ENCODE measurements around the gene PHKG2. TPM values are rescaled to one million over a fixed set of nuclear protein-coding genes. Genes with fewer than 3 reads are reported as not detected.

PHKG2 gene
- total and polyA plus RNA-seq, 2 donors from 2014 or later, result 27.8 to 34.9 TPM

DNA sequence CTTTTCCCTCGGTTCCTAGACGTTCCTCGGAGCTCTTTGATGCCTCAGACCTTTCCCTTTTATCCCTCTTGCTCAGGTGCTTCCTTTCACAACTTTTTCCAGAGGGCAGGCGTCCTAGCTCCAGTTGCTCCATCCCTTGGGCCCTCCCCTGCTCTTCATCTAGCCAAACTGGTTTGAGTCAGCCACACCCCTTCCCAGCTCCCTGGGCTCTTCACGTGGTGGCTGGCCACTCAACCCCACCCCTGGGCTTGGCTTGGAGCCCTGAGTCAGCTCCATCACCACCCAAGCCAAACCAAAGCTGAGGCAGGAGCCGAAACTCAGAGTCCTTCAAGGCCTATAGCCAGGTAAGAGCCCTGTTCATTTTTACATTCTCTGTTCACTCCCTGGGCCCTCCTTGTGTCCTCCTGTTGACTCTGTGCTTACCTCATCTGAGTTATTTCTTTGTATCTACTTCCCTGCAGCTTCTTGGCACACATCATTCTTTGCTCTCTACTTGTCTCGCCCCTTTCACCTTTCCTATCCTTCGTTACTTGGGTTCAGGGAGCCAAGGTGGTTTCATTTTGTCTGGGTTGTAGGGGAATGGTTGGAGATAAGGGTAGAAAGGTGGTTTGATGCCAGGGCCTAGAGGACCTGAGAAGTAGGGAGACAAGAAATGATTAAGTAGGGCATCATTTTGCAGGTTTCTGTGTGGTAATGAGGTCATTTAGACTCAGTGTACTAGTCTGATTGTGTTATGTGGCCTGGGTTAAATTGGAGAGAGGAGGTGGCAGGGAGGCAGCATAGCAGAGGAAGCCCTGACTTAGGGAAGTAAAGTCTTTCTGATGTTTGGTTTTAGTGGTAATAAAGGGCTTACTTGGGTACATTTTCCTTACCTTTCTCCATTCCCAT is 7.6 kb upstream of the PHKG2 start:
- FAIRE-seq, result no peak
- TF ChIP-seq, protein P1, sequence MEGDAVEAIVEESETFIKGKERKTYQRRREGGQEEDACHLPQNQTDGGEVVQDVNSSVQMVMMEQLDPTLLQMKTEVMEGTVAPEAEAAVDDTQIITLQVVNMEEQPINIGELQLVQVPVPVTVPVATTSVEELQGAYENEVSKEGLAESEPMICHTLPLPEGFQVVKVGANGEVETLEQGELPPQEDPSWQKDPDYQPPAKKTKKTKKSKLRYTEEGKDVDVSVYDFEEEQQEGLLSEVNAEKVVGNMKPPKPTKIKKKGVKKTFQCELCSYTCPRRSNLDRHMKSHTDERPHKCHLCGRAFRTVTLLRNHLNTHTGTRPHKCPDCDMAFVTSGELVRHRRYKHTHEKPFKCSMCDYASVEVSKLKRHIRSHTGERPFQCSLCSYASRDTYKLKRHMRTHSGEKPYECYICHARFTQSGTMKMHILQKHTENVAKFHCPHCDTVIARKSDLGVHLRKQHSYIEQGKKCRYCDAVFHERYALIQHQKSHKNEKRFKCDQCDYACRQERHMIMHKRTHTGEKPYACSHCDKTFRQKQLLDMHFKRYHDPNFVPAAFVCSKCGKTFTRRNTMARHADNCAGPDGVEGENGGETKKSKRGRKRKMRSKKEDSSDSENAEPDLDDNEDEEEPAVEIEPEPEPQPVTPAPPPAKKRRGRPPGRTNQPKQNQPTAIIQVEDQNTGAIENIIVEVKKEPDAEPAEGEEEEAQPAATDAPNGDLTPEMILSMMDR (IDR thresholded peaks at IDR 0.05; ENCODE audit: borderline replicate concordance, extremely low read depth, insufficient read depth), result no peak
- Histone ChIP-seq H3K4me1 (ENCODE audit: control insufficient read depth in 2 of 3, insufficient read depth in 2 of 3, low read depth in 1 of 3, low read length in 3 of 3) (peaks cover 0 to 8% (median 8%) of the 10 kb centered on the region in 3 donors), H3K36me3 (ENCODE audit: control insufficient read depth in 2 of 3, insufficient read depth in 3 of 3, low read length in 3 of 3) (peaks cover 3 to 36% (median 27%) of the 10 kb centered on the region in 3 donors), H3K4me3 (ENCODE audit: low read length in 3 of 3) (peak overlapping the region in 1 of 3 donors; percentile 2), H3K27ac (ENCODE audit: low read depth in 2 of 2, low read length in 2 of 2) (peak overlapping the region; percentile 77 to 83), H3K9ac (ENCODE audit: low read length in 3 of 3) (peak overlapping the region in 2 of 3 donors; percentile 5 to 34), H3K27me3 (ENCODE audit: control insufficient read depth, insufficient read depth, low read length) (no peaks in the 10 kb centered on the region), H3K9me3 (ENCODE audit: control insufficient read depth in 2 of 3, insufficient read depth in 1 of 3, low read length in 3 of 3) (no peaks in the 10 kb centered on the region)
- intact Hi-C loops (cut with DNase I), result no loop called here
- peak in 4 of 5 donors; percentile 55 to 96 (median 70) for DNase-seq

- FAIRE-seq, result no peak
- H3K4me1 ChIP-seq (ENCODE audit: control insufficient read depth in 2 of 3, insufficient read depth in 2 of 3, low read depth in 1 of 3, low read length in 3 of 3), result peaks cover 0 to 8% (median 8%) of the 10 kb centered on the region in 3 donors
- H3K9ac ChIP-seq (ENCODE audit: low read length in 3 of 3), result peak overlapping the region in 1 of 3 donors; percentile 51
- TF ChIP-seq, protein P1 (IDR thresholded peaks at IDR 0.05; ENCODE audit: borderline replicate concordance, extremely low read depth, insufficient read depth), result no peak
- peak in 2 of 5 donors; percentile 29 to 82 for DNase-seq
- intact Hi-C loops (cut with DNase I), result no loop called here
- peaks cover 0 to 28% (median 19%) of the 10 kb centered on the region in 3 donors for H3K36me3 ChIP-seq (ENCODE audit: control insufficient read depth in 2 of 3, insufficient read depth in 3 of 3, low read length in 3 of 3)
- no peak overlapping the region for H3K4me3 ChIP-seq (ENCODE audit: low read length in 3 of 3)
- H3K27ac ChIP-seq (ENCODE audit: low read depth in 2 of 2, low read length in 2 of 2), result peak overlapping the region; percentile 77 to 83
- H3K9me3 ChIP-seq (ENCODE audit: control insufficient read depth in 2 of 3, insufficient read depth in 1 of 3, low read length in 3 of 3), result no peaks in the 10 kb centered on the region
- no peaks in the 10 kb centered on the region for H3K27me3 ChIP-seq (ENCODE audit: control insufficient read depth, insufficient read depth, low read length)
These were observed 6.7 kb upstream of the PHKG2 start for GRCh38 chr16:30741461-30741914.

DNA sequence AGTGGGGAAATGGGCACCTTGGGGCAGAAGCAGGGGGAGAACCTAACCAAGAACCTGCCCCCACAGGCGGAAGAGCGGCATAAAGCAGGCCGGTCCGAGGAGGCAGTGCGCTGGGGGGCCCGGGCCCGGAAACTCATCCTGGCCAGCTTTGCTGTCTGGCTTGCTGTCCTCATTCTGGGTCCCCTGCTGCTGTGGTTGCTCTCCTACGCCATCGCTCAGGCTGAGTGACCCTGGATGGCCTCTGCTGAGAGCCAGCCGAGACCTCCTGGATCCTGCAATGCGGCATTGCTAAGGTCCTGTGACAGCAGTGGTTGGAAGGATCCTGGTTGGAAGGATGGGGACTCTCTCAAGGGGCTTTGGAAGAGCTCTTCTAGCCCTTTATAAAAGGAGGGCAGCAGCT is 4.5 kb upstream of the PHKG2 start:
- H3K4me1 ChIP-seq (ENCODE audit: control insufficient read depth in 2 of 3, insufficient read depth in 2 of 3, low read depth in 1 of 3, low read length in 3 of 3), result peaks cover 0 to 8% (median 8%) of the 10 kb centered on the region in 3 donors

More for the DNA sequence above, 4.5 kb upstream of the PHKG2 start:
- H3K9ac ChIP-seq (ENCODE audit: low read length in 3 of 3), result no peak overlapping the region
- no peak overlapping the region for H3K4me3 ChIP-seq (ENCODE audit: low read length in 3 of 3)
- H3K9me3 ChIP-seq (ENCODE audit: control insufficient read depth in 2 of 3, insufficient read depth in 1 of 3, low read length in 3 of 3), result no peaks in the 10 kb centered on the region
- peaks cover 0 to 6% (median 3%) of the 10 kb centered on the region in 3 donors for H3K36me3 ChIP-seq (ENCODE audit: control insufficient read depth in 2 of 3, insufficient read depth in 3 of 3, low read length in 3 of 3)
- H3K27me3 ChIP-seq (ENCODE audit: control insufficient read depth, insufficient read depth, low read length), result no peaks in the 10 kb centered on the region
- TF ChIP-seq, protein P1 (IDR thresholded peaks at IDR 0.05; ENCODE audit: borderline replicate concordance, extremely low read depth, insufficient read depth), result no peak
- DNase-seq (peak in 1 of 5 donors; percentile 46), FAIRE-seq (no peak)
- intact Hi-C loops (cut with DNase I), result no loop called here
- no peak overlapping the region for H3K27ac ChIP-seq (ENCODE audit: low read depth in 2 of 2, low read length in 2 of 2)

Data from kidney (tissue), 14 donors.